ENCODE results near the gene SNAPIN.

DNA sequence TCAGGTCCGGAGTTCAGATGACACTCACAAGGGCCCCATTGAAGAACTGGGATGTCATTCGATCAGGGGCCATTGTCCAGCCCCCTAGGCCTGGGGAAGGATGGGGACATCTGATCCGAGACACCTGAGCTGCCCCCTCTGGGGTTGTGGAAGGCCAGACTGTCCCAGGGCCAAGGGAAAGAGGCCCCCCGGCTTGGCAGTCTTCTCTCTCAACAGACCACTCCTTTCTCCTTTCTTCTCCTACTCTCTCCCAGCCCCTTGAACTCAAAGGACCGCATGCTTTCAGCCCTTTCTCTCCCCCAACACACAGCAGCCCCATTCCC, 29.2 kb upstream of the SNAPIN start:
- no peak for TF ChIP-seq EZH2 (IDR thresholded peaks at IDR 0.05; ENCODE audit: borderline replicate concordance, low read length)
- TF ChIP-seq, protein P1, sequence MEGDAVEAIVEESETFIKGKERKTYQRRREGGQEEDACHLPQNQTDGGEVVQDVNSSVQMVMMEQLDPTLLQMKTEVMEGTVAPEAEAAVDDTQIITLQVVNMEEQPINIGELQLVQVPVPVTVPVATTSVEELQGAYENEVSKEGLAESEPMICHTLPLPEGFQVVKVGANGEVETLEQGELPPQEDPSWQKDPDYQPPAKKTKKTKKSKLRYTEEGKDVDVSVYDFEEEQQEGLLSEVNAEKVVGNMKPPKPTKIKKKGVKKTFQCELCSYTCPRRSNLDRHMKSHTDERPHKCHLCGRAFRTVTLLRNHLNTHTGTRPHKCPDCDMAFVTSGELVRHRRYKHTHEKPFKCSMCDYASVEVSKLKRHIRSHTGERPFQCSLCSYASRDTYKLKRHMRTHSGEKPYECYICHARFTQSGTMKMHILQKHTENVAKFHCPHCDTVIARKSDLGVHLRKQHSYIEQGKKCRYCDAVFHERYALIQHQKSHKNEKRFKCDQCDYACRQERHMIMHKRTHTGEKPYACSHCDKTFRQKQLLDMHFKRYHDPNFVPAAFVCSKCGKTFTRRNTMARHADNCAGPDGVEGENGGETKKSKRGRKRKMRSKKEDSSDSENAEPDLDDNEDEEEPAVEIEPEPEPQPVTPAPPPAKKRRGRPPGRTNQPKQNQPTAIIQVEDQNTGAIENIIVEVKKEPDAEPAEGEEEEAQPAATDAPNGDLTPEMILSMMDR (IDR thresholded peaks at IDR 0.05; ENCODE audit: low read length), result no peak
